Tibial nerve (tissue), 4 donors: ENCODE measurements around the gene VCAN. TPM values are rescaled to one million over a fixed set of nuclear protein-coding genes. Genes with fewer than 3 reads are reported as not detected.

Source experiments
- DNase-seq, 2 donors: peaks; one replicate each; pipeline ENCODE4 v3.0.0-alpha.2; 2019; ENCODE audit warnings: low spot score in 2 of 2
- H3K27ac ChIP-seq, 4 donors: fragments of 200-600 bp; sonication (generic) in 3 of 4; one replicate each; pipeline ENCODE4 v1.5.1; 2017 to 2019; ENCODE audit warnings: mild to moderate bottlenecking in 1 of 4
- H3K27me3 ChIP-seq, 2 donors: fragments of 200-600 bp; sonication (generic) in 1 of 2; one replicate each; pipeline versions ENCODE4 v1.5.1 to v1.6.0; 2017 to 2019
- H3K36me3 ChIP-seq, 3 donors: fragments of 200-600 bp; sonication (generic); one replicate each; pipeline ENCODE4 v1.5.1; 2018 to 2019
- H3K4me1 ChIP-seq, 4 donors: fragments of 200-600 bp; sonication (generic) in 3 of 4; one replicate each; pipeline ENCODE4 v1.5.1; 2017 to 2019
- H3K4me3 ChIP-seq, 4 donors: fragments of 200-600 bp; sonication (generic) in 3 of 4; one replicate each; pipeline ENCODE4 v1.5.1; 2017 to 2019; ENCODE audit warnings: mild to moderate bottlenecking in 1 of 4, moderate library complexity in 1 of 4
- H3K9me3 ChIP-seq, 4 donors: fragments of 200-600 bp; sonication (generic) in 3 of 4; one replicate each; pipeline ENCODE4 v1.5.1; 2017 to 2019
- CTCF ChIP-seq, 5 experiments: fragments of 200-600 bp in 3 of 5; fragments of 450-650 bp in 2 of 5; sonication (generic) in 3 of 5; IDR thresholded peaks; one replicate each; pipeline ENCODE4 v1.5.1; 2016 to 2019; ENCODE audit warnings: antibody characterized with exemption in 5 of 5, mild to moderate bottlenecking in 3 of 5, moderate library complexity in 2 of 5
- EP300 ChIP-seq, 2 donors: sonication (generic); formaldehyde crosslinking; IDR thresholded peaks; one replicate each; pipeline ENCODE4 v1.6.1; 2017; ENCODE audit warnings: antibody characterized with exemption in 2 of 2, mild to moderate bottlenecking in 1 of 2
- POLR2A ChIP-seq, 2 donors: fragments of 450-650 bp; IDR thresholded peaks; one replicate each; pipeline ENCODE4 v1.6.1; 2017; ENCODE audit warnings: antibody characterized with exemption in 2 of 2, mild to moderate bottlenecking in 2 of 2, moderate library complexity in 2 of 2
- WGBS, 2 donors: methylation state at CpG; one replicate each; pipeline ENCODE4 v1.1.5; 2018; 5-methylcytosine and 5-hydroxymethylcytosine counted together
- total RNA-seq, 4 donors: library from RNA; depleted of rRNA; stranded (reverse); fragments of >200 nt; gene quantifications; one replicate each; pipeline ENCODE4 v1.1.0, GENCODE V29; 2016

Gene VCAN
- total RNA-seq, 4 donors from 2014 or later, result 45.7 to 145 (median 65.4) TPM

- no peak for DNase-seq
- TF ChIP-seq CTCF (IDR thresholded peaks at IDR 0.05) (no peak), POLR2A (IDR thresholded peaks at IDR 0.05) (no peak), EP300 (IDR thresholded peaks at IDR 0.05) (no peak)
- H3K27ac ChIP-seq, result no peak overlapping the region
- WGBS, 2 donors, result 75 to 81% methylated on average over 3 of the region's 3 CpGs
- no peaks in the 10 kb centered on the region for H3K36me3 ChIP-seq
- no peaks in the 10 kb centered on the region for H3K27me3 ChIP-seq
- H3K4me1 ChIP-seq, result no peaks in the 10 kb centered on the region
- H3K4me3 ChIP-seq, result no peak overlapping the region
- no peaks in the 10 kb centered on the region for H3K9me3 ChIP-seq
Observed at GRCh38 chr5:83464261-83464660, 7.3 kb upstream of the VCAN start.

- peaks cover 0 to 19% (median 10%) of the 10 kb centered on the region in 4 donors for H3K4me1 ChIP-seq
- no peak overlapping the region for H3K4me3 ChIP-seq
- no peaks in the 10 kb centered on the region for H3K27me3 ChIP-seq
- TF ChIP-seq CTCF (IDR thresholded peaks at IDR 0.05) (no peak), POLR2A (IDR thresholded peaks at IDR 0.05) (no peak), EP300 (IDR thresholded peaks at IDR 0.05) (no peak)
- no peak overlapping the region for H3K27ac ChIP-seq
- no peaks in the 10 kb centered on the region for H3K36me3 ChIP-seq
- no peaks in the 10 kb centered on the region for H3K9me3 ChIP-seq
- WGBS, 2 donors, result 33 to 37% methylated on average over 9 of the region's 9 CpGs
- peak in 1 of 2 donors; percentile 26 for DNase-seq
Observed at GRCh38 chr5:83467371-83468035, 4.0 kb upstream of the VCAN start.

GRCh38 chr5:83469075-83469474 lies 2.5 kb upstream of the VCAN start:
- Histone ChIP-seq H3K27me3 (no peaks in the 10 kb centered on the region), H3K27ac (no peak overlapping the region)

GRCh38 chr5:83470526-83471404 lies 779 bp upstream of the VCAN start:
- Histone ChIP-seq H3K27me3 (peaks cover 0 to 6% of the 10 kb centered on the region in 2 donors), H3K4me3 (peak overlapping the region; percentile 34 to 62 (median 42)), H3K27ac (peak overlapping the region in 2 of 4 donors; percentile 38 to 91), H3K9me3 (no peaks in the 10 kb centered on the region), H3K4me1 (peaks cover 0 to 42% (median 13%) of the 10 kb centered on the region in 4 donors), H3K36me3 (no peaks in the 10 kb centered on the region)
- WGBS, 2 donors, result 20% methylated on average over 14 to 15 of the region's 15 CpGs
- TF ChIP-seq CTCF (IDR thresholded peaks at IDR 0.05) (no peak), EP300 (IDR thresholded peaks at IDR 0.05) (no peak), POLR2A (IDR thresholded peaks at IDR 0.05) (no peak)
- no peak for DNase-seq

More at GRCh38 chr5:83469075-83469474, 2.5 kb upstream of the VCAN start:
- Histone ChIP-seq H3K36me3 (no peaks in the 10 kb centered on the region), H3K9me3 (no peaks in the 10 kb centered on the region), H3K4me3 (no peak overlapping the region), H3K4me1 (peaks cover 0 to 27% (median 13%) of the 10 kb centered on the region in 4 donors)
- no peak for TF ChIP-seq EP300 (IDR thresholded peaks at IDR 0.05)
- no peak for TF ChIP-seq CTCF (IDR thresholded peaks at IDR 0.05)
- TF ChIP-seq POLR2A (IDR thresholded peaks at IDR 0.05), result no peak
- no peak for DNase-seq

- no peak for TF ChIP-seq CTCF (IDR thresholded peaks at IDR 0.05)
- TF ChIP-seq POLR2A (IDR thresholded peaks at IDR 0.05), result no peak
- no peak for TF ChIP-seq EP300 (IDR thresholded peaks at IDR 0.05)
- Histone ChIP-seq H3K36me3 (no peaks in the 10 kb centered on the region), H3K27me3 (peaks cover 0 to 6% of the 10 kb centered on the region in 2 donors), H3K4me3 (peak overlapping the region; percentile 40 to 62 (median 42)), H3K27ac (peak overlapping the region in 2 of 4 donors; percentile 42 to 91), H3K9me3 (no peaks in the 10 kb centered on the region), H3K4me1 (peaks cover 0 to 52% (median 13%) of the 10 kb centered on the region in 4 donors)
- DNase-seq, result no peak
- WGBS, 2 donors, result 1 to 2% methylated on average over 5 of the region's 5 CpGs
Observed at GRCh38 chr5:83472213-83472507, 616 bp downstream of the VCAN start.
